ENCODE results near the gene FAR1.
"Not testable (repeated sequence)": the region's sequence is repeated elsewhere in the genome, so short reads cannot be mapped to it uniquely, and the experiment has no call there.

Gene FAR1

GRCh38 chr11:13668102-13668956 is at the start of gene FAR1:
Gene FAR1, plus strand, starts transcription at chr11:13668668. Its CDS starts 26,098 bp downstream, at chr11:13694766.
- DNase-seq, result peak; percentile 93

- no peak for DNase-seq
Observed at GRCh38 chr11:13620063-13620462, 48.4 kb upstream of the FAR1 start.

GRCh38 chr11:13626818-13627217 is 41.6 kb upstream of the FAR1 start:
- DNase-seq, result not testable (repeated sequence)

- not testable (repeated sequence) for DNase-seq
Observed at GRCh38 chr11:13628634-13629033, 39.8 kb upstream of the FAR1 start.

GRCh38 chr11:13629779-13630178 is 38.7 kb upstream of the FAR1 start:
- no peak for DNase-seq

GRCh38 chr11:13635290-13635689 is 33.2 kb upstream of the FAR1 start:
- no peak for DNase-seq

GRCh38 chr11:13635804-13636203 is 32.7 kb upstream of the FAR1 start:
- DNase-seq, result no peak

- no peak for DNase-seq
Observed at GRCh38 chr11:13637125-13638069, 31.1 kb upstream of the FAR1 start.

- no peak for DNase-seq
Observed at GRCh38 chr11:13638422-13638821, 30.0 kb upstream of the FAR1 start.

- DNase-seq, result no peak
Observed at GRCh38 chr11:13644997-13645687, 23.3 kb upstream of the FAR1 start.

GRCh38 chr11:13647391-13647790 is 21.1 kb upstream of the FAR1 start:
- no peak for DNase-seq

GRCh38 chr11:13649619-13650018 is 18.8 kb upstream of the FAR1 start:
- no peak for DNase-seq

- not testable (repeated sequence) for DNase-seq
Observed at GRCh38 chr11:13651515-13651914, 17.0 kb upstream of the FAR1 start.

GRCh38 chr11:13661074-13661623 is 7.3 kb upstream of the FAR1 start:
- no peak for DNase-seq

- no peak for DNase-seq
Observed at GRCh38 chr11:13663631-13664071, 4.8 kb upstream of the FAR1 start.

GRCh38 chr11:13664351-13664750 is 4.1 kb upstream of the FAR1 start:
- DNase-seq, result no peak

- no peak for DNase-seq
Observed at GRCh38 chr11:13666708-13667107, 1.8 kb upstream of the FAR1 start.

- DNase-seq, result no peak
Observed at GRCh38 chr11:13667245-13667644, 1.2 kb upstream of the FAR1 start.

GRCh38 chr11:13667795-13668101 is 720 bp upstream of the FAR1 start:
- DNase-seq, result no peak

GRCh38 chr11:13668957-13669521 is 571 bp downstream of the FAR1 start:
- DNase-seq, result peak; percentile 45

GRCh38 chr11:13669544-13670488 is 1.3 kb downstream of the FAR1 start:
- no peak for DNase-seq

All from activated CD4-positive, alpha-beta T cell treated with anti-CD3 and anti-CD28 coated beads, Interleukin-2, amount 50 U/mL, for 1 hour (primary cell).